Peyer's patch (tissue), 4 donors: ENCODE data around the gene USF3. TPM values are rescaled to one million over a fixed set of nuclear protein-coding genes. Genes with fewer than 3 reads are reported as not detected.

Experiments
- DNase-seq, 3 donors: peaks; one replicate each; pipeline ENCODE4 v3.0.0-alpha.2; 2017 to 2019
- H3K27ac ChIP-seq, 4 donors: fragments of 200-600 bp; sonication (generic); one replicate each; pipeline ENCODE4 v1.5.1; 2016 to 2019
- H3K27me3 ChIP-seq, 2 donors: fragments of 200-600 bp; sonication (generic); one replicate each; pipeline ENCODE4 v1.5.1; 2019
- H3K36me3 ChIP-seq, 3 donors: fragments of 200-600 bp; sonication (generic); one replicate each; pipeline ENCODE4 v1.5.1; 2016 to 2019
- H3K4me1 ChIP-seq, 4 donors: fragments of 200-600 bp; sonication (generic); one replicate each; pipeline ENCODE4 v1.5.1; 2016 to 2019
- H3K4me3 ChIP-seq, 4 donors: fragments of 200-600 bp; sonication (generic); 1 replicate in 3 of 4; 2 replicates in 1 of 4; pipeline ENCODE4 v1.5.1; 2016 to 2019; ENCODE audit warnings: mild to moderate bottlenecking in 1 of 4
- H3K9me3 ChIP-seq, 4 donors: fragments of 200-600 bp; sonication (generic); one replicate each; pipeline ENCODE4 v1.5.1; 2016 to 2019; ENCODE audit warnings: mild to moderate bottlenecking in 1 of 4
- CTCF ChIP-seq, 6 experiments: fragments of 450-650 bp in 4 of 6; fragments of 200-600 bp in 2 of 6; sonication (generic) in 1 of 6; IDR thresholded peaks; one replicate each; pipeline ENCODE4 v1.5.1; 2017 to 2019; ENCODE audit warnings: antibody characterized with exemption in 6 of 6, mild to moderate bottlenecking in 3 of 6, moderate library complexity in 1 of 6
- POLR2A ChIP-seq, 2 donors: fragments of 450-650 bp; IDR thresholded peaks; one replicate each; pipeline ENCODE4 v1.5.1; 2017; ENCODE audit warnings: antibody characterized with exemption in 2 of 2, mild to moderate bottlenecking in 2 of 2, moderate library complexity in 2 of 2
- total RNA-seq, 4 donors: library from RNA; depleted of rRNA; stranded (reverse); fragments of >200 nt; gene quantifications; one replicate each; pipeline ENCODE4 v1.1.0, GENCODE V29; 2016

Gene USF3
- total RNA-seq, 4 donors from 2014 or later: 20.6 to 42.2 (median 32.5) TPM

GRCh38 chr3:113697500-113698090 lies 1.2 kb upstream of the USF3 start:
- H3K4me1 ChIP-seq: peaks cover 0 to 32% (median 3%) of the 10 kb centered on the region in 4 donors
- no peaks in the 10 kb centered on the region for H3K27me3 ChIP-seq
- DNase-seq: no peak
- peak overlapping the region; percentile 96 to 100 (median 98) for H3K27ac ChIP-seq
- peak overlapping the region; percentile 74 to 94 (median 89) for H3K4me3 ChIP-seq
- H3K36me3 ChIP-seq: no peaks in the 10 kb centered on the region
- H3K9me3 ChIP-seq: no peaks in the 10 kb centered on the region
- TF ChIP-seq POLR2A (IDR thresholded peaks at IDR 0.05): no peak
- TF ChIP-seq CTCF (IDR thresholded peaks at IDR 0.05): no peak

DNA sequence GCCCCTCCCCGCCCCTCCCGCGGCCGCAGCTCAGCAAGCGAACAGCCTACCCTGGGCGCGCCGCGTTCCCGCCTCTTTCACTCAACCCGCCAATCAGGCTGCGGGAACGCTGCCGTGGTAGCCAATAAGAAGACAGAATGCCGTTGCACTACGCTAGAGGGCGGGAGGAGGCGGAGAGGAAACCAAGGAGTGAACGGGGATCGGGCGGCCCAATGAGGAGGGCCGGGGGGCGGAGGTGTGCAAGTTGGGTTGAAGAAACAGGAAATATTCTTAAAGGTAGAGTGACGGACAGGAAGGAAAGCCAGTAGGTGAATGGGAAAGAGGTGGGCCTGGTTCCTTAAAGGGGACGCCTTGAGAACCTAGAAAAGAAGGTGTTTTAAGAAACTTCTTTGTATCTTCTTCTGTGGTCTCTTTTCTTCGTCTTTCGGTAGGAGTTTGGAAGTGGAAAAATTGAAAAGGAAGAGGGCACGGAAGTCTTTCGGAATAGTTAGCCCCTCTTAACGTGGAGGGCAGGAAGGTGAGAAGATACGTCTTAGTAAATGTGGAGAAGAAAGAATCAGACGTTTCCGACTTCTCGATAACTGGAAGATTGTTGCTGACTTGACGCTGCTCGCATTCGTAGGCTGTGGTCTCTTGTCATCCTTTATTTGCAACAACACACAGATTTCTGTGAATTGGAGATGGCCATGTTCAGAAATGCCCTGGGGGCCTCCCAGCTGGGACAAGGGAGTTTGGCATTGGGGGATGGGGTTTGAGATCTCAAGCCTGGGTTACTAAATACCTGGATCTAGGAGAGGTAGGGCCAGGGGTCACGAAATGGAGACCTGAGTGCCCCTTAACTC lies 437 bp upstream of the USF3 start:
- H3K27me3 ChIP-seq: no peaks in the 10 kb centered on the region
- peak in 4 of 6 experiments; percentile 9 to 43 (median 36) for TF ChIP-seq CTCF (IDR thresholded peaks at IDR 0.05)
- no peak for TF ChIP-seq POLR2A (IDR thresholded peaks at IDR 0.05)
- H3K4me1 ChIP-seq: peaks cover 0 to 32% (median 3%) of the 10 kb centered on the region in 4 donors
- peak overlapping the region; percentile 98 to 100 (median 99) for H3K27ac ChIP-seq
- peak; percentile 99 to 100 (median 99) for DNase-seq
- no peaks in the 10 kb centered on the region for H3K9me3 ChIP-seq
- no peaks in the 10 kb centered on the region for H3K36me3 ChIP-seq
- peak overlapping the region; percentile 86 to 94 (median 93) for H3K4me3 ChIP-seq

DNA sequence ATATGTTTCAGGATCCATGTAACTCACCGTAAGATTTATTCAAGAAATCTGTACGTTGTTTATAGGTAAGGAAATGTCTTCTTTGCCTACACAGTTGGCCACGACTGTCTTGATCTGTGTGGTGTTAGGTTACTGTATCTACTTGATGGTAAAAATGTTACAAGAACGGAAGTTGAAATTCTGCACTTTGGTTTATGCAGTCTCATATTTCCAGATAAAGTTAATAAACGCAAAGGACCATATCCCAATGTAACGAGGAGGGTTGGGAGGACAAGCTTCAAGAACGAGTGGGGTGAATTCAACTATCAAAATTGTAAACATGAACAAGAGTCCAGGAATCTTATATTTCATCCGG lies 1.0 kb downstream of the USF3 start:
- peaks cover 0 to 32% (median 3%) of the 10 kb centered on the region in 4 donors for H3K4me1 ChIP-seq
- TF ChIP-seq POLR2A (IDR thresholded peaks at IDR 0.05) (no peak), CTCF (IDR thresholded peaks at IDR 0.05) (no peak)
- no peak for DNase-seq

GRCh38 chr3:113690482-113690881 lies 6.0 kb downstream of the USF3 start:
- Histone ChIP-seq H3K9me3 (no peaks in the 10 kb centered on the region), H3K4me3 (no peak overlapping the region), H3K27ac (no peak overlapping the region), H3K27me3 (no peaks in the 10 kb centered on the region), H3K4me1 (peaks cover 0 to 18% (median 3%) of the 10 kb centered on the region in 4 donors), H3K36me3 (peaks cover 0 to 6% (median 0%) of the 10 kb centered on the region in 3 donors)
- DNase-seq: no peak
- TF ChIP-seq CTCF (IDR thresholded peaks at IDR 0.05): no peak
- TF ChIP-seq POLR2A (IDR thresholded peaks at IDR 0.05): no peak

More for the DNA sequence above, 1.0 kb downstream of the USF3 start:
- no peaks in the 10 kb centered on the region for H3K27me3 ChIP-seq
- peak overlapping the region; percentile 98 to 100 (median 99) for H3K27ac ChIP-seq
- H3K36me3 ChIP-seq: no peaks in the 10 kb centered on the region
- no peaks in the 10 kb centered on the region for H3K9me3 ChIP-seq
- peak overlapping the region; percentile 86 to 94 (median 93) for H3K4me3 ChIP-seq

GRCh38 chr3:113685956-113686721 lies 10.3 kb downstream of the USF3 start:
- no peaks in the 10 kb centered on the region for H3K4me1 ChIP-seq
- DNase-seq: no peak
- no peak for TF ChIP-seq CTCF (IDR thresholded peaks at IDR 0.05)
- TF ChIP-seq POLR2A (IDR thresholded peaks at IDR 0.05): no peak
- no peaks in the 10 kb centered on the region for H3K27me3 ChIP-seq
- H3K27ac ChIP-seq: no peak overlapping the region
- no peak overlapping the region for H3K4me3 ChIP-seq
- H3K9me3 ChIP-seq: peaks cover 0 to 4% (median 0%) of the 10 kb centered on the region in 4 donors
- H3K36me3 ChIP-seq: peaks cover 0 to 6% (median 0%) of the 10 kb centered on the region in 3 donors
